HG02870 (cell line): ENCODE measurements around the gene AP3M1.
"Not testable (repeated sequence)": the region's sequence is repeated elsewhere in the genome, so short reads cannot be mapped to it uniquely, and the experiment has no call there.

Experiments
- ATAC-seq: cut with Tn5 transposase; IDR thresholded peaks from one replicate; pipeline ENCODE4 v1.9.1; 2021; ENCODE audit warnings: mild to moderate bottlenecking, moderate library complexity; ENCODE audit not compliant: unreplicated experiment

AP3M1 gene, protein sequence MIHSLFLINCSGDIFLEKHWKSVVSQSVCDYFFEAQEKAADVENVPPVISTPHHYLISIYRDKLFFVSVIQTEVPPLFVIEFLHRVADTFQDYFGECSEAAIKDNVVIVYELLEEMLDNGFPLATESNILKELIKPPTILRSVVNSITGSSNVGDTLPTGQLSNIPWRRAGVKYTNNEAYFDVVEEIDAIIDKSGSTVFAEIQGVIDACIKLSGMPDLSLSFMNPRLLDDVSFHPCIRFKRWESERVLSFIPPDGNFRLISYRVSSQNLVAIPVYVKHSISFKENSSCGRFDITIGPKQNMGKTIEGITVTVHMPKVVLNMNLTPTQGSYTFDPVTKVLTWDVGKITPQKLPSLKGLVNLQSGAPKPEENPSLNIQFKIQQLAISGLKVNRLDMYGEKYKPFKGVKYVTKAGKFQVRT

DNA sequence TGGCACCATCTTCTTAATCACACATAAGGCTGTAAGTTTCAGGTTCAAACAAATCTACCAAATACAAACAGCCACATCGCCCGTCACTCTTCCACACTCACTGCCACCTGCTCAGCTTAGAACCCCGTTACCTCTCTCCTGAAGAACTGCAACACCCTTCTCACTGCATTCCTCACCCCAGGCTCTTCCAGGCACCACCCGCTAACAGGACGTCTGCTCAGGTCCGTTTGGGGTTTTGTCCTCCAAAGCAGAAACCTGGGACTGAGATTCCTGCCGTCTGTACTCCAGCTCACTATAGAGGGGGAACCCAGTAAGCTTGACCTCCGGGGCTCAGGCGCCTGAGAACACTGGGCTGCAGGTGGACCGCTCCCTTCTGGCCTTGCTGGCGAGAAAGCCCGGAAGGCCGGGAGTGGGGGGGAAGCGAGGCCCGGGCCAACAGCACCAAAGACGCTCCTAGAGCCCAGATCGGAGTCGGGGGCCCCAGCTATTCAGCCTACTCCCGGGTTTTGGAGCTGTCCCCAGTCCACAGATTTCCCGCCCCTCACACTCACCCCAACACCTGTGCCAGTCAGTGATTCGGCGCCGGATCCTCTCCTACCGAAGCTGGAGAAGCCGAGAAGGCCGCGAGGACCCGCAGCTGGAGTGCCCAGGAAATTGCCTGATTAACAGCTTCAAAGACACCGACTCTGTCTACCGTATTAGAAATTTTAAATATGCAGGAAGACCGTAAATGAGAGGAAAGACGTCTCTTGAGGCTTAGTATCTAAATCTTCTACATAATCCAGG, at the start of gene AP3M1:
AP3M1 (minus strand) TSS at position 625 of the 786 bp plus-strand sequence. CDS start 12,449 bp downstream, outside the sequence.
- ATAC-seq, result peak; percentile 31

DNA sequence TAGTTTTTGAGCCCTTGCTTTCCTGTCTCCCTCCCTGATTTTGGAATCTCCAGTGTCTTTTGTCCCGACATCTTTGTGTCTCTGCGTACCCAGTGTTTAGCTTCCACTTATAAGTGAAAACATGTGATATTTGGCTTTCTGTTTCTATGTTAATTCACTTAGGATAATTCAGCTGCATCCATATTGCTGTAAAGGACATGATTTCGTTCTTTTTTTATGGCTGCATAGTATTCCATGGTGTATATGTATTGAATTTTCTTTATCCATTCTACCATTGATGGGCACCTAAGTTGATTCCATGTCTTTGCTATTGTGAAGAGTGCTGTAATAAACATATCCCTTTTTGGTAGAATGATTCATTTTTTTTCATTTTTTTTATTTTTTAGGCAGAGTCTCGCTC, 48.7 kb upstream of the AP3M1 start:
- no peak for ATAC-seq

DNA sequence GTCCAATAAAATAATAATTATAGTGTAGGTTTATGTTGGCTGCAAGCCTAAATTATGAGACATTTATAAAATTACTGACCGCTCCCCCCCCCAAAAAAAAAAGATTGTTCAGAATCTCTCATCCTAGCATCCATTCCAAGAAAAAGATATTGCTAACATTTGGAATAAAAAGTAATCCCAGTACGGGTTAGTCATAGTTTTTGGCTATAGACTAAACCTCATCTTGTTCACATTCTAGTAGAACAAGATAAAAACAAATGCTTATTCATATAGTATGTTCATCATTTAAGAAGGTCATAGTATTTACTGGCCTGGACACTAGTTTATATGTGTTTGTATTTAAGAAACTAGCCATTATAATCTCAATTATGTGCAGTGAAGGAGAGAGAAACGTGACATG, 44.4 kb upstream of the AP3M1 start:
- ATAC-seq, result no peak

DNA sequence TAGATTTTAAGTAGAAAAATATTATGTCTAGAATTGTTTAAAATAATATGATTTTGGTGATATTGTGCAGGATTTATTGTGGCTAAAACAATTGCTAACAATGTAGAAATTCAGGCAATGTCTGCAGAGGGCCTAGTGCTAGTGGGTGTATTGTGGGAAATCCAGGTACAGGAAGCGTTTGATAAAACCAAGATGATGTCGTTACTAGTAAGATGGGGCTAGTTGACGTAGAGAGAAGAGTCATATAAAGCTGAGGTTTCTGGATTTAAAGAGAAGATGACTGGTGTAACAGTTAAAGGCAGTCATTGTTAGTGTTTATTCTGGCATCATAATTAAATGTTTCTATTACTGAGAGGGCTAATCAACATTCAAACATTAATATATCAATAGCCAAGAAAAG, 43.9 kb upstream of the AP3M1 start:
- ATAC-seq, result no peak

DNA sequence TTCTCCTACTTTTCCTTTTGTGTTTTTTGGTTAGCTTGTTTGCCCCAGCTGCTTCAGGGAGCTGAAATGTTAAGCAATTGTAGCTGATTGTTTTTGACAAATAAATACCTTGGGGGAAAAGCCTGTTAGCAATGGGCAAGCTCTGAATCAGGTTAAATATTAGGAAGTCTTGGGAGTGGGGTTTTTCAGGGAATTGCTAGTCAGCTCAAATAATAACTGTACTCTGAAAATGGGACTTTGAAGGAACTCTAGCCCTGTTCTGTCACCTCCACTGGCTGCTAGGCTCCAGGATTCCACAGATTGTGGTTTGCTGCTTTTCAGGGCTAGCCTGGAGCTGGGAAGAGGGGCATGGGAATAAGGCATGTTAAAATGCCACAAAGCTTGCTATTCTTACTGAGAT, 39.9 kb upstream of the AP3M1 start:
- no peak for ATAC-seq

DNA sequence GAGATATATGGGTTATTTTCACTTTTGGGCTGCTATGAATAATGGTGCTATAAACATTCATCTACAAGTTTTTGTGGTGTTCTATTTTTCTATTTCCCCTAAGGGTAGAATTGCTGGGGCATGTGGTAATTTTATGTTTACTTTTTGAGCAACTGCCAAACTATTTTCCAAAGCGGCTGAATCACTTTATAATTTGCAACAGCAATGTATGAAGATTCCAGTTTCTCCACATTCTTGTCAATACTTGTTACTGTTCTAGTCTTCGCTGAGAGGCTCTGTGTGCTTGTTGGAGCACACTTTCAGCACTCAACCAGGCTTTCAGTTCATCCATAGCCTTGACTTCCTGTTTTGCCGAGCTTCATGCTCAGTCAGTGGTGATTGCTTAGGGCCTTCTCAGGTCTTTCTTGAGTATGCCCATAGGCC, 39.4 kb upstream of the AP3M1 start:
- peak; percentile 57 for ATAC-seq

DNA sequence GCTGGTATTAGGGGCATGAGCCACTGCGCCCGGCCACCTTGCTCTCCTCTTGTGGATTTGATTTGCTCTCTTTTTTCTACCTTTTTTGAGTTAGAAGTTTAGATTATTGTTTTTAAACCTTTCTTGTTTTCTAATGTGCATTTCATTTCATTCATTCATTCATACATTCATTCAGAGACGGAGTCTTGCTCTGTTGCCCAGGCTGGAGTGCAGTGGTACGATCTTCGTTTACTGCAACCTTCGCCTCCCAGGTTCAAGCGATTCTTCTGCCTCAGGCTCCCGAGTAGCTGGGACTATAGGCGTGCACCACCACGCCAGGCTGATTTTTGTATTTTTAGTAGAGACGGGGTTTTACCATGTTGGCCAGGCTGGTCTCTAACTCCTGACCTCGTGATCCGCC, 38.0 kb upstream of the AP3M1 start:
- not testable (repeated sequence) for ATAC-seq

DNA sequence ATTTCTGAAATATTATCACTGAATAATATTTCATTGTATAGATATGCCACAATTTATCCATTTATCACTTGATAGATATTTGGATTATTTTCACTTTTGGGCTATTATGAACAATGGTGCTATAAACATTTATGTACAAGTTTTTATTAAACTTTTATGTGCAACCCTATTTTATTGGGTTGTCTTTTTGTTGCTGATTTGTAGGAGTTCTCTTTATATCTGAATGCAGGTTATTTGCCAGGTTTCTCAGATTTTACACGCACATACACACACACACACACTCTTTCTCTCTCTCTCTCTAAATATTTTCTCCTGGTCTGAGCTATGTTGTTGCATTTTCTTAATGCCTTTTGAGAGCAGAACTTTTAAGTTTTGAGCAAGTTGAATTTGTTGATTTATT, 36.6 kb upstream of the AP3M1 start:
- no peak for ATAC-seq

DNA sequence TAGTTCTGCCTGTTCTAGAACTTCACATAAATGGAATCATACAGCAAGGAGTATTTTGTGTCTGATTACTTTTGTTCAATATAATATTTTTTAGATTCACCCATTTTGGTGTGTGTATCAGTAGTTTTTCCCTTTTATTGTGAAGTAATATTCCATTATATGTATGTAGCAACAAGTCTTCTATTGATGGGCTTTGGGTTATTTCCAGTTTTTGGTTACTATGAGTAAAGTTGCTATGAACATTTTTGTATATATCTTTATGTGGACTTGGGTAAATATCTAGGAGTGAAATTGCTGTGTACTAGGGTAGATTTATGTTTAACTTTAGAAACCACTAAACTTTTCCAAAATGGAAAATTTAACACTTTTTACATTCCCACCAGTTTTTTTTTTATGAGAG, 36.0 kb upstream of the AP3M1 start:
- ATAC-seq, result no peak

DNA sequence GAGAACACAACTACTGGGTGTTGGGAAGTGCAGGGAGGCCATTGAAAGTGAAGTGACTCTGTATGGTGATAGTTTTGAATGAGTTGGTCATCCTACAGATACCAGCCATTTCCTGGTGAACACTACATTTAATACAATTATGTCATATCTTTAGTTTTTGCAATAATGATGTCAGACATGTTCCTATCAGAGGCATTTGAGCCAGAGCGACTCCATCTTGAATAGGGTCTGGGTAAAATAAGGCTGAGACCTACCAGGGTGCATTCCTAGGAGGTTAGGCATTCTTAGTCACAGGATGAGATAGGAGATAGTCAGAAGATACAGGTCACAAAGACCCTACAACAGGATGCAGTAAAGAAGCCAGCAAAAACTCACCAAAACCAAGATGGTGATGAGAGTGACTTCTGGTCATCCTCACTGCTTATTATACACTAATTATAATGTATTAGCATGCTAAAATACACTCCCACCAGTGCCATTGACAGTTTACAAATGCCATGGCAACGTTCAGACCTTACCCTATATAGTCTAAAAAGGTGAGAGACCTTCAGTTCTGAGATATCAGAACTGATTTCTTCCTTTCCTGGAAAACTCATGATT, 28.6 kb upstream of the AP3M1 start:
- ATAC-seq, result no peak

DNA sequence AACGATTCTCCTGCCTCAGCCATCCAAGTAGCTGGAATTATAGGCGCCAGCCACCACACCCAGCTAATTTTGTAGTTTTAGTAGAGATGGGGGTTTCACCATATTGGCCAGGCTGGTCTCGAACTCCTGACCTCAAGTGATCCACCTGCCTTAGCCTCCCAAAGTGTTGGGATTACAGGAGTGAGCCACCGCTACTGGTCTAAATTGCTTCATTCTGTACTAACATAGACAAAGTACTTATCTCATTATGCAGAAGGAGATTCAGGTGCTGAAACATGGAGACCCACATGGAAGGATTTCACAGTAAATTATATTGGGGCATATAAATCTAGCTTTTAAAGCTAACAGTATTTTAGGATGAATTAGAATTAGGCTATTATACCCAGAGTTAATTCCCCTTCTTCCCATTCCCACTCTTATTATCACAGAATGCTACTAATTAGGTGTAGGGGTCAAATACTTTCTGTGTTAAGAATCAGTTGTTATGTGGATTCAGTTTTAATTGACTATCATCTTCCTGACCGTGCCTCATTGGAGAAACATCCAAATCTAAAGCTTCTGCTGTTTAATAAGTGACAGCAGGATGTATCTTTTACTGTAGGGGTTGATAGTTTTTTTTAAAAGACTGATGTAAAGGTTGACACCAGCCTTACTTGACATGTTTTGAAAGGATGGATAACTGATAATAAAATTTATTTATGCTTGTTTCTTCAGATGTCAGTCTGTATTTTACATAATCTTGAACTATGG, 27.6 kb upstream of the AP3M1 start:
- no peak for ATAC-seq

DNA sequence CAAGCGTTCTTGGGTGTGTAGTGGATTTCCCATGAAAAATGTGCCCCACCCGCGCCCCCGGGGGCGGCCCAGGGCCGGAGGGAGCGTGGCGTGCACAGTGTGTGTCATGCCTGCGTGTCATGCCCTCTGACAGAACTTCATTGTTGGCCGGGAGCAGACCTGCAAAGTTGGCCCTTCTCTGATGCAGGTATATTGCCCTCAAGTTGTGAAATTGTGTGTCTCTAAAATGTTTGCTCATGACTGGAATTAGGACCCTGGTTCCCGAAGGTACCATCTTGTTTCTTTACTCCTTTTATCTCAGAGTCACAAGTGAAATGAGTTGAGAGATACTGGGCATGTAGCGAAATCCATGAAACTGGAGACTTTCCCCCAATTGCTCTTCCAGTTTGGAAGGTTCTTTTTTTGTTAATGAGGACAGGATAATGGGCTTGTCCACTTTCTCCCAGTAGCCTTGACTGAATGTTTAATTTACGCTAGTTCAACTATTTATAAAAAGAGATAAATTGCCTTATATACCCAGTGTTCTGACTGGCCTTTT, 26.6 kb upstream of the AP3M1 start:
- ATAC-seq, result no peak

DNA sequence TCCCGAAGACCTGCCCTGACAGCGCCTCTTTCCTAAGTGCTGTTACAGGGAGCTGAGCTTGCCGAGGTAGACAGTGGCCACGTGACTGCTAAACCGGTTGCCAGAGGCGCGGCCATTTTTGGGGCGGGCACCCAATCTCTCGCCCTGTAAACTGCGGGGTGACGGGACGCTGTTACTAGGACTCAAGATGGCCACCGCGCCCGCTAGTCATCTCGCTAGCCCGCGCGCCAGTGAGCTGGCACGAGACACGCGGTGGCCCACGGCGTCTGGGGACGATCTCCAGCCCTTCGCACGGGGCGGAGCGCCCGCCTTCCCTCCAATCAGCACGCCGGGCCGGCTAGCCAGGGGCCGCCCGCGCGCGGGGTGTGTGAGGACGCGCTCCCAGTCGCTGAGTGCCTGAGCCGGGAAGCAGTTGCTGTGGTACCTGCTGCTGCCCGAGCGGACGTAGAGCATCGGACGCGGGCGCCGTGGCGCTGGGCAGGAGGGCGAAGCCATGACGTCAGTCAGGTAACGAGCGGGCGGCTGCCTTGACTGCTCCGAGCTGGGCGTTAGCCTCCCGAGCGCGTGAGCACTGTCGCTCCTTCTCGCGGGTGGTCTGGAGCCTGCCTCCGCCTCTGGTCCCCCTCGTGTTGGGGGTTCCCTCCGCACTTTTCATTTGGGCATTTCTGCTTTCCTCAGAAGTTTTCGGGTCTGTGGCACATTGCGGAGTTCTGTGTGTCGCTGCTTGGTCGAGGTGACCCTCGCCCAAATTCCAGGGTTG, 25.9 kb upstream of the AP3M1 start:
- peak; percentile 86 for ATAC-seq

DNA sequence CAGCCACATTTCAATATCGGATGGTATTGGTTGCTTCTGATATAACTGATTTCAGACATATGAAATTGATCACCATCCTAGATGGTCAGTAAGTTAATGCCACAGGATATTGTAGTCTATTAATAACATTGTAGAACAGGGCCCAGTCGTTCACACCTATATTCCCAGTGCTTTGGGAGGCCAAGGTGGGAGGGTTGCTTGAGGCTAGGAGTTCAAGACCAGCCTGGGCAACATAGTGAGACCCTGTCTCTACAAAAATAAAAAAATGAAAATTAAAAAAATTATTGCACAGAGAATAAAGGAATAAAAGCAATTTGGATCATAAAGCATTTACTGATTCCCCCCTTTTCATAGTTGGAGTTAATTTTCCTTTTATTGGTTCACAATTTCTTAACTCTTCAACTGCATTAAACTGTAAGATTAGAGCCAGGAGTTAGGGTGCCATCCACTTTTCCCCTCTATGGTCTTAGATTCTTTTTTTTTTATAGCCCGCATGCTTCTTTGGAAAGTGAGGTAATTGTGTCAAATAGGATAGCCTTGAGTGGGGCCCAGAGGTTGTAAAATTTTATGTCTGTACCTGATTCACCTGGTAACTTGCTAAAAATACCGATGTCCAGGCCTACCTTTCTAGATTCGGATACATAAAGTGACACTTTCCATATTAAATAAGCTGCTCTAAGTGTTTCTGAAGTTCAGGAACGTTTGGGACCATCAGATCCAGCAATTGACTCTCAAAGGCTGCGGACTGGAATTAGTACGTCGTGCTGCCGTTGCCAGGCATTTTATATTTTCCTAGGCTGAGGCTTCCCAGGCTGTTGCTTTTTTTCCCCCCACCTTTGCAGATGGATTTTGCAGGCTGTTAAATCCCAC, 25.1 kb upstream of the AP3M1 start:
- ATAC-seq, result no peak

DNA sequence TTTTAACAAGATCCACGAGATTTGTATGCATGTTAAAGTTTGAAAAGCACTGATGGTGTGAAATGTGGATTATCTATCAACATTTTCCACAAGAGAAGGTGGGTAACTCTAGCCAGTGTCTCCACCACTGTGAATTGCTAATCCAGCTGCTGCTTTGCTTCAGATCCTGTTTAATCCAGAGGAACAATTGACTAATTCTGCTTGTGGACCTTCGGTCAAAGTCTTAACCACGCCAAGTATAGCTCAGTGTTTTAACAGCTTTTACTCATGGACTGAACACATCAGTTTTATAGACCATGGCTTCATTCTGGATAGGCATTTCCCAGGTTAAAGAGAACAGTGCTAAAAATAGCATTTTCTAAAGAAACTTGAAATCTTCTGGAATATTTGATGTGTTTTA, 23.9 kb upstream of the AP3M1 start:
- no peak for ATAC-seq

DNA sequence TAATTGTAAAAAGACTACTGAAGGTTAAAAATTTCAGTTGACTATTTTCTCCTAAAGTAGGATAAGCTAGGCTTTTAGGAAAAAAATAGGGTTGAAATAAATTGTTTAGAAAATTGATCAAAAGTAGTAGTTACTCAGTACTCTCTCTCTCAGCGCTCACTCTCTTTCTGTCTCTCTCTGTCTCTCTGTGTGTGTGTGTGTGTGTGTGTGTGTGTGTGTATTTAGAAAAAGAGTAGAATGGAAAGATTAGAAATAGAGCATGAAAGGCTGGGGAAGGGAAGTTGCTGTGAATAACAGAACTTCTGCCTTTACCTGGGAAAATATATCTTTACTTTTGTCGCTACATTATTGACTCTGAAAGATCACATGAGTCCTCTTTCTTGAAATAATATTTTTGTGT, 21.0 kb upstream of the AP3M1 start:
- no peak for ATAC-seq

DNA sequence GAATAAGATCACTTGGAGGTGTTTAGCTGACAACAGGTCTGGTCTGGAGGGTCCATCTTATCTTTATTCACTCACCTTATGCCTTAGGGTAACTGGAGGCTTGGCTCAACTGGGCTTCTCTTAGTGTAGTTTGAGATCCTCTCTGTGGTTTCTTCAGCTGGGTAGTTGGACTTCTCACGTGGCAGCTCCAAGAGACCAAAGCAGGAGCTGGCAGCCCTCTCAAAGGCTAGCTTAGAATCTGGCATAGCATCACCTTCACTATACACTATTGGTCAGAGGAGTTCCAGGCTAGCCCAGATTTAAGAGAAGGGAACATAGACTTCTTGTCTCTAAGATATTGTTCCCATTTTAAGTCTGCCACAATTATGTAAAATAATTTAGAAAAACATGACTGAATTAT, 16.8 kb upstream of the AP3M1 start:
- ATAC-seq, result no peak

DNA sequence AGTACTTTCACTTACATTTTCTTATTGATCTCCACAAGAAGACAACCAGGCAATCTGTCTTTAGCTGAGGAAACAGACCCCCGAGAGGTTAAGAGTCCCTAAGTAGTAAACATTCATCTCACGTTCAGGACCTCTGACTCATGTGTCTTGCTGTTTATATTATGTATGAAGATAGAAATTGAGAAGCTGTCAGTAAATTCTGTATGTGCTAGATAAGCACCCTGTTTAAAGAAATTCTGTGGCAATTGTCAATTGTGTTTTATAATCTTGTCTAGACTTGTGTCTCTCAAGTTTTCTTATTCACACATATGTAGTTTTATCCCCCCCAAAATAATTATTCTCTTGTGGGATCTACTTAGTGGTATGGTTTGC, 14.9 kb upstream of the AP3M1 start:
- ATAC-seq, result no peak
